Liver (tissue), 9 donors: ENCODE data around the gene SERPINE1. TPM values are rescaled to one million over a fixed set of nuclear protein-coding genes. Genes with fewer than 3 reads are reported as not detected.

ENCODE experiments used
- DNase-seq: peaks from one replicate; pipeline ENCODE4 v3.0.0-alpha.2; 2017; ENCODE audit warnings: low spot score
- H3K27ac ChIP-seq, 2 donors: one replicate each; pipeline ENCODE4 v1.7.0; 2013; ENCODE audit warnings: inconsistent platforms in 2 of 2, low read length in 2 of 2, control low read depth in 1 of 2, low read depth in 1 of 2, mild to moderate bottlenecking in 1 of 2
- H3K27me3 ChIP-seq, 4 donors: one replicate each; pipeline versions ENCODE4 v1.6.1 to v1.7.0; 2013; ENCODE audit warnings: low read length in 3 of 4, inconsistent platforms in 1 of 4, mild to moderate bottlenecking in 1 of 4, moderate library complexity in 1 of 4; ENCODE audit not compliant: control insufficient read depth in 4 of 4, insufficient read depth in 4 of 4
- H3K36me3 ChIP-seq, 4 donors: one replicate each; pipeline versions ENCODE4 v1.6.1 to v1.7.0; 2013; ENCODE audit warnings: low read length in 3 of 4, mild to moderate bottlenecking in 3 of 4, low read depth in 1 of 4, moderate library complexity in 1 of 4; ENCODE audit not compliant: control insufficient read depth in 4 of 4, insufficient read depth in 3 of 4
- H3K4me1 ChIP-seq, 4 donors: one replicate each; pipeline versions ENCODE4 v1.6.1 to v1.7.0; 2013; ENCODE audit warnings: low read length in 3 of 4, mild to moderate bottlenecking in 3 of 4, moderate library complexity in 1 of 4; ENCODE audit not compliant: control insufficient read depth in 4 of 4, insufficient read depth in 4 of 4
- H3K4me3 ChIP-seq, 3 donors: one replicate each; pipeline versions ENCODE4 v1.6.1 to v1.7.0; 2013; ENCODE audit warnings: low read length in 3 of 3, control low read depth in 1 of 3, low read depth in 1 of 3, mild to moderate bottlenecking in 1 of 3
- H3K9ac ChIP-seq, 2 donors: one replicate each; pipeline ENCODE4 v1.7.0; 2013; ENCODE audit warnings: low read length in 2 of 2, mild to moderate bottlenecking in 2 of 2, moderate library complexity in 2 of 2, control low read depth in 1 of 2, low read depth in 1 of 2
- H3K9me3 ChIP-seq, 4 donors: one replicate each; pipeline versions ENCODE4 v1.6.1 to v1.7.0; 2013; ENCODE audit warnings: low read length in 3 of 4; ENCODE audit not compliant: control insufficient read depth in 4 of 4
- ATF3 ChIP-seq: IDR thresholded peaks from 2 replicates; pipeline ENCODE4 v1.6.1; 2016; ENCODE audit warnings: antibody characterized with exemption
- CTCF ChIP-seq: fragments of 150-350 bp; IDR thresholded peaks from 2 replicates; pipeline ENCODE4 v1.5.1; 2017; ENCODE audit warnings: improper control_type of control experiment, low read depth, low read length; ENCODE audit not compliant: missing input control
- EGR1 ChIP-seq, 2 donors: IDR thresholded peaks; 2 replicates each; pipeline ENCODE4 v1.6.1; 2016 to 2018; ENCODE audit warnings: antibody characterized with exemption in 2 of 2, low read depth in 2 of 2
- FOXA1 ChIP-seq: IDR thresholded peaks from 2 replicates; pipeline ENCODE4 v1.6.1; 2016; ENCODE audit warnings: antibody characterized with exemption
- GABPA ChIP-seq, 2 donors: IDR thresholded peaks in 1 of 2; conservative IDR thresholded peaks in 1 of 2; 2 replicates each; pipeline ENCODE4 v1.6.1; 2016; ENCODE audit warnings: antibody characterized with exemption in 2 of 2, mild to moderate bottlenecking in 1 of 2, moderate library complexity in 1 of 2
- JUND ChIP-seq, 2 donors: IDR thresholded peaks; 2 replicates each; pipeline ENCODE4 v1.6.1; 2016; ENCODE audit warnings: antibody characterized with exemption in 2 of 2
- NR2F2 ChIP-seq: IDR thresholded peaks from 2 replicates; pipeline ENCODE4 v1.6.1; 2016; ENCODE audit warnings: antibody characterized with exemption
- REST ChIP-seq: IDR thresholded peaks from 2 replicates; pipeline ENCODE4 v1.6.1; 2016; ENCODE audit warnings: antibody characterized with exemption, mild to moderate bottlenecking
- RXRA ChIP-seq, 2 donors: IDR thresholded peaks; 2 replicates each; pipeline ENCODE4 v1.6.1; 2017 to 2018; ENCODE audit warnings: antibody characterized with exemption in 2 of 2, mild to moderate bottlenecking in 1 of 2
- SP1 ChIP-seq: IDR thresholded peaks from 2 replicates; pipeline ENCODE4 v1.6.1; 2018; ENCODE audit warnings: antibody characterized with exemption, mild to moderate bottlenecking
- YY1 ChIP-seq: IDR thresholded peaks from 2 replicates; pipeline ENCODE4 v1.6.1; 2016; ENCODE audit warnings: antibody characterized with exemption, mild to moderate bottlenecking
- WGBS: extraction: QIAGEN DNeasy Blood & Tissue Kit; methylation state at CpG from one replicate; pipeline ENCODE4 v1.1.7; 2013; 5-methylcytosine and 5-hydroxymethylcytosine counted together
- polyA plus RNA-seq, 2 donors: library from polyadenylated mRNA; stranded (reverse) in 1 of 2; unstranded in 1 of 2; fragments of 200-250 nt in 1 of 2; fragments of >200 nt in 1 of 2; fragmentation: Nextera tagmentation in 1 of 2; extraction: Ambion mirVana in 1 of 2; gene quantifications; one replicate each; pipeline versions ENCODE4 v1.2.1 to v1.2.3, GENCODE V29; 2013 to 2015
- total RNA-seq, 2 donors: library from RNA; depleted of rRNA; stranded (reverse); fragments of >200 nt; gene quantifications; one replicate each; pipeline ENCODE4 v1.2.3, GENCODE V29; 2014
- donor health status: healthy.
- donor health status: healthy.
- donor health status: healthy.
- donor health status: healthy.
- donor health status: healthy.

The SERPINE1 gene
- total and polyA plus RNA-seq, 4 donors: 0.93 to 18.6 (median 8.0) TPM

DNA sequence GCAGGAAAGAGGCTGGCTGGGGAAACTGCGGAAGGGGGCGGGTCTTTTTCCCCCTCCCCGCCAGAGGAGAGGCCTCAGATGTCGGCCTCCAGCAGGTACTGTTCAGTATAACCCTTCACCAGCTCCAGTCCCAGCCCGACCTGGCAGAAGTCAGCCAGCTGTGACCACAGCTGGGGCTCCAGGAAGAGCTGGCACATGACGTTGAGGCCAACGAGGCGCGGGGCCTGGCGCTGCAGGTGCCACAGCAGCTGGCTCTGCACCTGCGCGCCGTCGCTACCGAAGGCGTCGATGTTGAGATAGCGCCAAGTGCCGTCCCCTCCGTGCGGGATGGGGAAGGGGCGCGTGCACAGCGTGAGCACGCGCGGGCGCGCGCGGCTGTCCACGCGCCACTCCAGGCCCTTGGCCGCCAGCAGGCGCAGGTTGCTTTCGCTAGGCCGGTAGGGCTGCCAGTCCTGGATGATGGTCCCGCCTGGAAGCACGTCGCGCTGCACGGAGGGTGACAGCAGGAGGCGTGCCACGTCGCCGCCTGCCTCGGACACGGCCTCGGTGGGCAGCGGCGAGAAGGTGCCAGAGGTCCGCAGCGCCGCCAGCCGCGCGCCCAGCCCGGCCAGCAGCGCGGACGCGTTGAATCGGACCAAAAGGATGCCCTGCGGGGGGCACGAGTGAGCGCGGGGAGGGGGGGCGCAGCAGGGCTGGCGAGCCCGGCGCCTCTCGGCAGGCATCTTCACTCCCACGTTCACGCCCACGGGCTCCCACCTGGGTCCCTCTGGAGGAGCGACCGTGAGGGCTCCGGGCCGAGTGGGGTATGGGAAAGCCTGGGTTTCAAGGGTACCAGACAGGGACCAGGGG is 45.3 kb downstream of the SERPINE1 start (continued):
- TF ChIP-seq REST (no peak), SP1 (no peak)

- H3K4me1 ChIP-seq: peaks cover 8 to 33% (median 16%) of the 10 kb centered on the region in 4 donors
- H3K9me3 ChIP-seq: no peaks in the 10 kb centered on the region
- WGBS: 3% methylated on average over 53 of the region's 53 CpGs
- no peak for TF ChIP-seq RXRA (IDR thresholded peaks at IDR 0.05)
- TF ChIP-seq NR2F2: no peak
- no peak for TF ChIP-seq YY1
- no peak for TF ChIP-seq CTCF
- no peak for TF ChIP-seq GABPA (IDR thresholded peaks at IDR 0.05 in 1 of 2, conservative IDR thresholded peaks at IDR 0.05 in 1 of 2)
- TF ChIP-seq REST: no peak
- TF ChIP-seq ATF3: no peak
- no peak for TF ChIP-seq JUND (IDR thresholded peaks at IDR 0.05)
- no peak for TF ChIP-seq SP1
- no peak for TF ChIP-seq FOXA1
- no peak for TF ChIP-seq EGR1 (IDR thresholded peaks at IDR 0.05; ENCODE audit: low read depth in 2 of 2)
- H3K27ac ChIP-seq: no peak overlapping the region
- H3K36me3 ChIP-seq: no peaks in the 10 kb centered on the region
- DNase-seq: no peak
- no peak overlapping the region for H3K9ac ChIP-seq
- H3K4me3 ChIP-seq: peak overlapping the region in 1 of 3 donors; percentile 23
- H3K27me3 ChIP-seq: peaks cover 6 to 19% (median 16%) of the 10 kb centered on the region in 4 donors
Observed at GRCh38 chr7:101172854-101173751, 46.2 kb downstream of the SERPINE1 start.
